ENCODE data around the gene BOD1L2. TPM values are rescaled to one million over a fixed set of nuclear protein-coding genes. Genes with fewer than 3 reads are reported as not detected.

Gene BOD1L2
- not detected for total RNA-seq

DNA sequence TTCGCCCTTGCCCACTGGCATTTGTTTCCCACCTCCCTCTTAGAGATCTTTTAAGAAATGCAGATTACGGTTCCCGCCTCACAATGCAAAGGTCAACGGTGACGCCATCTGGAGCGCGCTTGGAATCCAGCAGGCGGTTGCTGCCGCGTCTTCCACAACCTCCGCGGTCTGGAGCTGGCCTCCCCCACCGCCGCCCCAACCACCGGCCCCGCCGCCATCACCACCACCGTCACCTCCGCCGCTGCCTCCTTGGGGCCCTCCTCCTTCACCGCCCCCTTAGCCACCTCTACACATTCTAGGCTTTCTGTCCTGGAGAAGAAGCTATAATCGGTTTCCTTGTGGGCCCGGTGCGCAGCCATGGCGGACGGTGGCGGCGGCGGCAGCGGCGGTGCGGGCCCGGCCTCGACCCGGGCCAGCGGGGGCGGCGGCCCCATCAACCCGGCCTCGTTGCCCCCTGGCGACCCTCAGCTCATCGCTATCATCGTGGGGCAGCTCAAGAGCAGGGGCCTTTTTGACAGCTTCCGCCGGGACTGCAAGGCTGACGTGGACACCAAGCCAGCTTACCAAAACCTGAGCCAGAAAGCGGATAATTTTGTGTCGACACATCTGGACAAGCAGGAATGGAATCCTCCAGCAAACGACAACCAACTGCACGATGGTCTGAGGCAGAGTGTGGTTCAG is at the start of gene BOD1L2:
Gene BOD1L2 (plus strand): TSS at position 132 of the 681 bp plus-strand sequence. CDS start 226 bp downstream, at position 358.
- TF ChIP-seq POLR2A (IDR thresholded peaks at IDR 0.05) = no peak
- no peak for TF ChIP-seq POLR2AphosphoS5 (IDR thresholded peaks at IDR 0.05)
- TF ChIP-seq, protein P1, sequence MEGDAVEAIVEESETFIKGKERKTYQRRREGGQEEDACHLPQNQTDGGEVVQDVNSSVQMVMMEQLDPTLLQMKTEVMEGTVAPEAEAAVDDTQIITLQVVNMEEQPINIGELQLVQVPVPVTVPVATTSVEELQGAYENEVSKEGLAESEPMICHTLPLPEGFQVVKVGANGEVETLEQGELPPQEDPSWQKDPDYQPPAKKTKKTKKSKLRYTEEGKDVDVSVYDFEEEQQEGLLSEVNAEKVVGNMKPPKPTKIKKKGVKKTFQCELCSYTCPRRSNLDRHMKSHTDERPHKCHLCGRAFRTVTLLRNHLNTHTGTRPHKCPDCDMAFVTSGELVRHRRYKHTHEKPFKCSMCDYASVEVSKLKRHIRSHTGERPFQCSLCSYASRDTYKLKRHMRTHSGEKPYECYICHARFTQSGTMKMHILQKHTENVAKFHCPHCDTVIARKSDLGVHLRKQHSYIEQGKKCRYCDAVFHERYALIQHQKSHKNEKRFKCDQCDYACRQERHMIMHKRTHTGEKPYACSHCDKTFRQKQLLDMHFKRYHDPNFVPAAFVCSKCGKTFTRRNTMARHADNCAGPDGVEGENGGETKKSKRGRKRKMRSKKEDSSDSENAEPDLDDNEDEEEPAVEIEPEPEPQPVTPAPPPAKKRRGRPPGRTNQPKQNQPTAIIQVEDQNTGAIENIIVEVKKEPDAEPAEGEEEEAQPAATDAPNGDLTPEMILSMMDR (IDR thresholded peaks at IDR 0.05) = no peak
- H3K4me3 ChIP-seq = no peak within 1 kb of the TSS
- intact Hi-C loops (cut with DNase I; ENCODE audit: low total_unique reads) = no loop called here
- no peak for DNase-seq (ENCODE audit: low spot score in 2 of 2)
- peaks cover 0 to 12% of the 10 kb centered on the region in 2 donors for H3K27me3 ChIP-seq
- H3K9me3 ChIP-seq = no peaks in the 10 kb centered on the region
- H3K36me3 ChIP-seq = no peaks in the 10 kb centered on the region
- H3K4me1 ChIP-seq = no peaks in the 10 kb centered on the region
- no peak within 1 kb of the TSS for H3K27ac ChIP-seq

DNA sequence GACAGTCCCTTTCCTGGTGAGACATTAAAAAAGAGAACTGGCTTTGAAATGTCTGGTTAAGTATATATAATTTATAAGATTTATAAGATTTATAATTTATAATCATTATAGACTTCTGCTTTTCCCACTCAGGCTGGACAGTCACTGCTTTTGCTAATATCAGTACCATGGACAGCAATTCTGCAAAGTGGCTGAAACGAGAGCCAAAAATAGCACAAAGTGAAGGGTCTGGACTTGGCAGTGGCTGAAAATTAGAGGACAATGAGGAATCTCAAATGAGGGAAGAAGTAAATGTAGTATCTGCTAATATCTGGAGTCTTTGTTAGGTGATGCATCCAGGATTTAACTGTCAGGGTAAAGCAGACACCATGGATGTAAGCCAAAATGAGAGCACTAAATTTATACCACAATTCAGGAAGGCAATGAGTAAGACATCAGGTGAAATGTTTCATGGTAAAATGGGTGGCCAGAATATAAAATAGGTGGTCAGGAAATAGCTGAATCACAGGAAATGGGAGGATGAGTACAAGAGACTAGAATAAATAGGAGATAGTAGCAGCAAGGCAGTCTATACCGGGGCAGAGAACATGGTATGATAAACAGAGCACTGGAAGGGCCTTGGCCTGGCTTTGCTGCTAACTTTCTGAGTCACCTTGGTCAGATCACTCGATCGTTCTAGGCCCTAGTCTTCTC is 39.6 kb upstream of the BOD1L2 start:
- intact Hi-C loops (cut with DNase I; ENCODE audit: low total_unique reads) = no loop called here
- TF ChIP-seq POLR2A (IDR thresholded peaks at IDR 0.05) = no peak
- no peak for TF ChIP-seq POLR2AphosphoS5 (IDR thresholded peaks at IDR 0.05)
- TF ChIP-seq, protein P1 (IDR thresholded peaks at IDR 0.05) = no peak
- no peak for DNase-seq (ENCODE audit: low spot score in 2 of 2)
- Histone ChIP-seq H3K27me3 (peaks cover 0 to 2% of the 10 kb centered on the region in 2 donors), H3K27ac (no peak overlapping the region), H3K4me3 (no peak overlapping the region), H3K4me1 (no peaks in the 10 kb centered on the region), H3K36me3 (no peaks in the 10 kb centered on the region), H3K9me3 (peaks cover 0 to 17% of the 10 kb centered on the region in 2 donors)

DNA sequence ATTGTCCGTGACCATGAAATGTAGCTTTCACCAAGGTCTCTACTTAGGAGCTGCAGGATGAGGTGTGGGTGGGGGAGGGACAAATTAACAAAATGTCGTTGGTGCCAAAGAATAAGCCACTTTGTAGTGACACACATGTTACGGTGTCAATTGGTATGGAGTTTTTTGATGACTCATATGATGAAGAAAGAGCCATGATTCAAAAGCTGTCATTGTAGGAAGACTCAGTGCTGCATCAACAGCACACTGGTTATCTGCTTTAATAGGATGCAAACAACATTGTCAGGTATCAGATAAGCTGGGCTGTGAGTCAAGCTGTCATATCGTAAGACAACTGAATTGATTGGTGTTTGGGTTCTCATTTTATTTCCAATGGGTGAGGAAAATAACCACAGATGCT is 36.6 kb upstream of the BOD1L2 start:
- Histone ChIP-seq H3K4me1 (no peaks in the 10 kb centered on the region), H3K4me3 (no peak overlapping the region), H3K27me3 (peaks cover 0 to 2% of the 10 kb centered on the region in 2 donors), H3K27ac (no peak overlapping the region), H3K36me3 (no peaks in the 10 kb centered on the region), H3K9me3 (peaks cover 0 to 6% of the 10 kb centered on the region in 2 donors)
- intact Hi-C loops (cut with DNase I; ENCODE audit: low total_unique reads) = no loop called here
- TF ChIP-seq, protein P1 (IDR thresholded peaks at IDR 0.05) = no peak
- no peak for TF ChIP-seq POLR2A (IDR thresholded peaks at IDR 0.05)
- TF ChIP-seq POLR2AphosphoS5 (IDR thresholded peaks at IDR 0.05) = no peak
- no peak for DNase-seq (ENCODE audit: low spot score in 2 of 2)

DNA sequence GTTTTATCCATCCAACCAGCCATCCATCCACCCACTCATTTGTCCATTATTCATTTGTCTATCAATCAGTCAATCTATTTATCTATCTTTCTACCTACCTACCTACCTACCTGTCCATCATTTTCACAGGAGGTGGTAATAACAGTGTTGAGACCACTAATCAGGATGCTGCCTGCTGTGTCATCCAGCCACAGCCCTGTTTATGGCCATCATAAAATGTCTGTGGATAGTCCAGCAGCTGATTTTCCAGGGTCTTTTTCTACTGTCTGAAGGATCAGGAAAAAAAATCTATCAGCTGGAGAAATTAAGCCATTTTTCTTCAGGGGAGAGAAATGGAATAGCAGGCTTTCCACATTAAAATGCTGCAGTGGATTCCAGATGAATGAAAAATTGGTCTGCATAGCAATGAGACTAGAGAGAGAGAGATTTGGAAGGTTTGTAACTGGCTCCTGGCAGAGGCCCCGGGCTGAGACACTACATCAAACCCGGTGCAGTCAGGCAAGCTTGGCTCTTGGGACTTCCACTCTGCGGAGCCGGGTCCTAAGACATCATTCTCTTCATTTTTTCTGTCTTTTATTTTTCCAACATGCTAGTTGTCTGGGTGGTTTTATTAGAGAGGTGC is 33.0 kb upstream of the BOD1L2 start:
- intact Hi-C loops (cut with DNase I; ENCODE audit: low total_unique reads) = no loop called here
- H3K4me1 ChIP-seq = no peaks in the 10 kb centered on the region
- DNase-seq (ENCODE audit: low spot score in 2 of 2) = no peak
- no peak overlapping the region for H3K27ac ChIP-seq
- H3K9me3 ChIP-seq = peaks cover 0 to 6% of the 10 kb centered on the region in 2 donors
- TF ChIP-seq POLR2A (IDR thresholded peaks at IDR 0.05) (no peak), POLR2AphosphoS5 (IDR thresholded peaks at IDR 0.05) (no peak)
- TF ChIP-seq, protein P1 (IDR thresholded peaks at IDR 0.05) = no peak
- H3K4me3 ChIP-seq = no peak overlapping the region
- H3K27me3 ChIP-seq = peaks cover 0 to 2% of the 10 kb centered on the region in 2 donors
- no peaks in the 10 kb centered on the region for H3K36me3 ChIP-seq

All from breast epithelium (tissue), 4 donors.